HL-60 (cell line): Measurements from ENCODE around the gene CSF3.

Experiments used
- DNase-seq, 2 experiments: peaks; one replicate each; pipeline ENCODE4 v3.0.0-alpha.2; 2010 to 2020; ENCODE audit warnings: low read depth in 1 of 2, low spot score in 1 of 2
- H3K27ac ChIP-seq: fragments of 250-450 bp; sonication (Bioruptor Pico); replicated peaks from 2 replicates; pipeline ENCODE4 v1.5.1; 2020; ENCODE audit warnings: mild to moderate bottlenecking, moderate library complexity
- H3K27me3 ChIP-seq: fragments of 250-450 bp; sonication (Bioruptor Pico); 2 replicates; pipeline ENCODE4 v1.5.1; 2021; ENCODE audit warnings: mild to moderate bottlenecking, moderate library complexity; ENCODE audit not compliant: insufficient read depth, poor library complexity, severe bottlenecking
- H3K4me3 ChIP-seq: replicated peaks from 2 replicates; pipeline ENCODE4 v1.5.1; 2011; ENCODE audit warnings: mild to moderate bottlenecking, control low read depth, low read length; ENCODE audit not compliant: insufficient read depth
- CTCF ChIP-seq: IDR thresholded peaks from one replicate; pipeline ENCODE4 v1.5.1; 2011; ENCODE audit warnings: low read length, control low read depth, inconsistent platforms; ENCODE audit not compliant: insufficient read depth
- GABPA ChIP-seq: IDR thresholded peaks from 2 replicates; pipeline ENCODE4 v1.6.1; 2012; ENCODE audit warnings: low read depth
- POLR2AphosphoS5 ChIP-seq: IDR thresholded peaks from 2 replicates; pipeline ENCODE4 v1.6.1; 2012; ENCODE audit warnings: low read depth
- SPI1 ChIP-seq: IDR thresholded peaks from 2 replicates; pipeline ENCODE4 v1.6.1; 2012; ENCODE audit warnings: low read depth, mild to moderate bottlenecking, borderline replicate concordance
- TF ChIP-seq, protein P1 (sequence below): IDR thresholded peaks from 2 replicates; pipeline ENCODE4 v1.6.1; 2012; ENCODE audit warnings: low read depth; ENCODE audit not compliant: insufficient replicate concordance

The CSF3 gene

DNA sequence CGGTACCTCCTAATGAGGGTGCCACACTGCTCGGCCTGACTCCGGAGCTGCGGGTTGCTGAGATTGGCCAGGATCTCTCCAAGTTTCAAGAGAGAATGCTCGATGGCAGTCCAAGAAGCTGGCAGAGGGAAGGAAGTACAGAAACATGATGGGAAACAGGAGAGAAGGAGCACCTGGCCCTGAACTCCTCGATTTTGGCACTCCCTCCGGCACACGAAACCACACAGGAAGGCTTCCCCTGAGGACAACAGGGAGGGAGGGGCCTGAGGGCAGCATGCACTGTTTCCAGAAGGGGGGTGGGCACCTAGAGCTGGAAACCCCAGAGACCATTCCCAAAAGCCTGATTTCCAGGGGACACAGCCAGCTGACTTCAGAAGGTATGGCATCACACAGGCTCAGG is 18.1 kb downstream of the CSF3 start:
- no peak for DNase-seq
- Histone ChIP-seq H3K4me3 (no peak overlapping the region), H3K27me3 (no peaks in the 10 kb centered on the region), H3K27ac (no peak overlapping the region)
- TF ChIP-seq, protein P1, sequence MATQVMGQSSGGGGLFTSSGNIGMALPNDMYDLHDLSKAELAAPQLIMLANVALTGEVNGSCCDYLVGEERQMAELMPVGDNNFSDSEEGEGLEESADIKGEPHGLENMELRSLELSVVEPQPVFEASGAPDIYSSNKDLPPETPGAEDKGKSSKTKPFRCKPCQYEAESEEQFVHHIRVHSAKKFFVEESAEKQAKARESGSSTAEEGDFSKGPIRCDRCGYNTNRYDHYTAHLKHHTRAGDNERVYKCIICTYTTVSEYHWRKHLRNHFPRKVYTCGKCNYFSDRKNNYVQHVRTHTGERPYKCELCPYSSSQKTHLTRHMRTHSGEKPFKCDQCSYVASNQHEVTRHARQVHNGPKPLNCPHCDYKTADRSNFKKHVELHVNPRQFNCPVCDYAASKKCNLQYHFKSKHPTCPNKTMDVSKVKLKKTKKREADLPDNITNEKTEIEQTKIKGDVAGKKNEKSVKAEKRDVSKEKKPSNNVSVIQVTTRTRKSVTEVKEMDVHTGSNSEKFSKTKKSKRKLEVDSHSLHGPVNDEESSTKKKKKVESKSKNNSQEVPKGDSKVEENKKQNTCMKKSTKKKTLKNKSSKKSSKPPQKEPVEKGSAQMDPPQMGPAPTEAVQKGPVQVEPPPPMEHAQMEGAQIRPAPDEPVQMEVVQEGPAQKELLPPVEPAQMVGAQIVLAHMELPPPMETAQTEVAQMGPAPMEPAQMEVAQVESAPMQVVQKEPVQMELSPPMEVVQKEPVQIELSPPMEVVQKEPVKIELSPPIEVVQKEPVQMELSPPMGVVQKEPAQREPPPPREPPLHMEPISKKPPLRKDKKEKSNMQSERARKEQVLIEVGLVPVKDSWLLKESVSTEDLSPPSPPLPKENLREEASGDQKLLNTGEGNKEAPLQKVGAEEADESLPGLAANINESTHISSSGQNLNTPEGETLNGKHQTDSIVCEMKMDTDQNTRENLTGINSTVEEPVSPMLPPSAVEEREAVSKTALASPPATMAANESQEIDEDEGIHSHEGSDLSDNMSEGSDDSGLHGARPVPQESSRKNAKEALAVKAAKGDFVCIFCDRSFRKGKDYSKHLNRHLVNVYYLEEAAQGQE: no peak
- TF ChIP-seq SPI1 (no peak), GABPA (no peak), POLR2AphosphoS5 (no peak), CTCF (no peak)

- DNase-seq: no peak
- Histone ChIP-seq H3K27ac (no peak overlapping the region), H3K4me3 (no peak overlapping the region), H3K27me3 (no peaks in the 10 kb centered on the region)
- TF ChIP-seq POLR2AphosphoS5 (no peak), CTCF (no peak), SPI1 (no peak), GABPA (no peak)
- TF ChIP-seq, protein P1: no peak
These were observed 19.4 kb downstream of the CSF3 start for GRCh38 chr17:40034426-40035161.

- Histone ChIP-seq H3K4me3 (no peak overlapping the region), H3K27ac (no peak overlapping the region), H3K27me3 (no peaks in the 10 kb centered on the region)
- peak in 1 of 2 experiments; percentile 19 for DNase-seq
- TF ChIP-seq, protein P1: no peak
- TF ChIP-seq POLR2AphosphoS5: no peak
- TF ChIP-seq CTCF: peak; percentile 27
- TF ChIP-seq SPI1: no peak
- TF ChIP-seq GABPA: no peak
These were observed 19.9 kb downstream of the CSF3 start for GRCh38 chr17:40035162-40035559.
